Measurements from ENCODE around the gene GRM8.

DNA sequence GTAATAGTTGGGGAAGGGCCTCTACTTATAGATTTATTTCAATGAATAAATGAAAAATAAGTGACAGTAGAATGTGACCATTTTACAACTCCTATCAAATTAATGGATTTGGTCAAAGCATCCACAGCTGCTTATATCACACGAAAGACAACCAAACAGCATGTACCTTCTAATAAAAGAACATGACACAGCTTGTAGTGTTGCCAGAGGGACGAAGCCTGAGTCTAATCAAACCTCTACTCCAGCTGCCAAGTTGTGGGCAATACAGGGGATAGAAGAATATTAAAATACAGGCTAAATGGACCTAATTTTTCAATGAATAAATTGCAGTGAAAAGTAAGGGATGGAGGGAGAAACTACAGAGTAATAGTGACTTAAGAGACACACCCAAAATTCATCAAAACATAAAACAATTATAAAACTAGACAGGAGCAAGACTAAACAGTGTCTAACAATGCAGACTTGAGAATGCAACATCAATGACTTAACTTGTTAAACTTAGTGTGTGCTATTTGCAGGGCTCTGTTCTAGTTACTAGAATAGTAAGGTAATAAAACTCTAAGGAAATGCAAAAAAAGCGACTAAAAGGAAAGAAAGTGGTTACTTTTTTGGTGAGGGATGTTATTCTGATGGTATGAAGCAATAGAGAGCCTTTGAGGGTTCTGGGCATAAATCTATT is 853.8 kb downstream of the GRM8 start:
- TF ChIP-seq FOSL2 (IDR thresholded peaks at IDR 0.05) = no peak
- TF ChIP-seq FOSL2 (CRISPR knock-in tag; IDR thresholded peaks at IDR 0.05) = no peak
- no peak for TF ChIP-seq SREBF2 (IDR thresholded peaks at IDR 0.05)
- TF ChIP-seq, protein P1, sequence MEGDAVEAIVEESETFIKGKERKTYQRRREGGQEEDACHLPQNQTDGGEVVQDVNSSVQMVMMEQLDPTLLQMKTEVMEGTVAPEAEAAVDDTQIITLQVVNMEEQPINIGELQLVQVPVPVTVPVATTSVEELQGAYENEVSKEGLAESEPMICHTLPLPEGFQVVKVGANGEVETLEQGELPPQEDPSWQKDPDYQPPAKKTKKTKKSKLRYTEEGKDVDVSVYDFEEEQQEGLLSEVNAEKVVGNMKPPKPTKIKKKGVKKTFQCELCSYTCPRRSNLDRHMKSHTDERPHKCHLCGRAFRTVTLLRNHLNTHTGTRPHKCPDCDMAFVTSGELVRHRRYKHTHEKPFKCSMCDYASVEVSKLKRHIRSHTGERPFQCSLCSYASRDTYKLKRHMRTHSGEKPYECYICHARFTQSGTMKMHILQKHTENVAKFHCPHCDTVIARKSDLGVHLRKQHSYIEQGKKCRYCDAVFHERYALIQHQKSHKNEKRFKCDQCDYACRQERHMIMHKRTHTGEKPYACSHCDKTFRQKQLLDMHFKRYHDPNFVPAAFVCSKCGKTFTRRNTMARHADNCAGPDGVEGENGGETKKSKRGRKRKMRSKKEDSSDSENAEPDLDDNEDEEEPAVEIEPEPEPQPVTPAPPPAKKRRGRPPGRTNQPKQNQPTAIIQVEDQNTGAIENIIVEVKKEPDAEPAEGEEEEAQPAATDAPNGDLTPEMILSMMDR (IDR thresholded peaks at IDR 0.05) = no peak
- no peak for TF ChIP-seq BHLHE40 (IDR thresholded peaks at IDR 0.05; ENCODE audit: low read depth, low read length)
- TF ChIP-seq, protein P2, sequence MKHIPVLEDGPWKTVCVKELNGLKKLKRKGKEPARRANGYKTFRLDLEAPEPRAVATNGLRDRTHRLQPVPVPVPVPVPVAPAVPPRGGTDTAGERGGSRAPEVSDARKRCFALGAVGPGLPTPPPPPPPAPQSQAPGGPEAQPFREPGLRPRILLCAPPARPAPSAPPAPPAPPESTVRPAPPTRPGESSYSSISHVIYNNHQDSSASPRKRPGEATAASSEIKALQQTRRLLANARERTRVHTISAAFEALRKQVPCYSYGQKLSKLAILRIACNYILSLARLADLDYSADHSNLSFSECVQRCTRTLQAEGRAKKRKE (CRISPR knock-in tag; IDR thresholded peaks at IDR 0.05; ENCODE audit: low read depth) = no peak
- TF ChIP-seq, protein P3, sequence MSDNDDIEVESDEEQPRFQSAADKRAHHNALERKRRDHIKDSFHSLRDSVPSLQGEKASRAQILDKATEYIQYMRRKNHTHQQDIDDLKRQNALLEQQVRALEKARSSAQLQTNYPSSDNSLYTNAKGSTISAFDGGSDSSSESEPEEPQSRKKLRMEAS (IDR thresholded peaks at IDR 0.05) = no peak
- TF ChIP-seq, protein P4, sequence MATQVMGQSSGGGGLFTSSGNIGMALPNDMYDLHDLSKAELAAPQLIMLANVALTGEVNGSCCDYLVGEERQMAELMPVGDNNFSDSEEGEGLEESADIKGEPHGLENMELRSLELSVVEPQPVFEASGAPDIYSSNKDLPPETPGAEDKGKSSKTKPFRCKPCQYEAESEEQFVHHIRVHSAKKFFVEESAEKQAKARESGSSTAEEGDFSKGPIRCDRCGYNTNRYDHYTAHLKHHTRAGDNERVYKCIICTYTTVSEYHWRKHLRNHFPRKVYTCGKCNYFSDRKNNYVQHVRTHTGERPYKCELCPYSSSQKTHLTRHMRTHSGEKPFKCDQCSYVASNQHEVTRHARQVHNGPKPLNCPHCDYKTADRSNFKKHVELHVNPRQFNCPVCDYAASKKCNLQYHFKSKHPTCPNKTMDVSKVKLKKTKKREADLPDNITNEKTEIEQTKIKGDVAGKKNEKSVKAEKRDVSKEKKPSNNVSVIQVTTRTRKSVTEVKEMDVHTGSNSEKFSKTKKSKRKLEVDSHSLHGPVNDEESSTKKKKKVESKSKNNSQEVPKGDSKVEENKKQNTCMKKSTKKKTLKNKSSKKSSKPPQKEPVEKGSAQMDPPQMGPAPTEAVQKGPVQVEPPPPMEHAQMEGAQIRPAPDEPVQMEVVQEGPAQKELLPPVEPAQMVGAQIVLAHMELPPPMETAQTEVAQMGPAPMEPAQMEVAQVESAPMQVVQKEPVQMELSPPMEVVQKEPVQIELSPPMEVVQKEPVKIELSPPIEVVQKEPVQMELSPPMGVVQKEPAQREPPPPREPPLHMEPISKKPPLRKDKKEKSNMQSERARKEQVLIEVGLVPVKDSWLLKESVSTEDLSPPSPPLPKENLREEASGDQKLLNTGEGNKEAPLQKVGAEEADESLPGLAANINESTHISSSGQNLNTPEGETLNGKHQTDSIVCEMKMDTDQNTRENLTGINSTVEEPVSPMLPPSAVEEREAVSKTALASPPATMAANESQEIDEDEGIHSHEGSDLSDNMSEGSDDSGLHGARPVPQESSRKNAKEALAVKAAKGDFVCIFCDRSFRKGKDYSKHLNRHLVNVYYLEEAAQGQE (IDR thresholded peaks at IDR 0.05) = no peak
